ENCODE results near the gene GPR55. TPM values are rescaled to one million over a fixed set of nuclear protein-coding genes. Genes with fewer than 3 reads are reported as not detected.

GPR55 gene
- polyA plus RNA-seq, 1 donor from 2014 or later: not detected

DNA sequence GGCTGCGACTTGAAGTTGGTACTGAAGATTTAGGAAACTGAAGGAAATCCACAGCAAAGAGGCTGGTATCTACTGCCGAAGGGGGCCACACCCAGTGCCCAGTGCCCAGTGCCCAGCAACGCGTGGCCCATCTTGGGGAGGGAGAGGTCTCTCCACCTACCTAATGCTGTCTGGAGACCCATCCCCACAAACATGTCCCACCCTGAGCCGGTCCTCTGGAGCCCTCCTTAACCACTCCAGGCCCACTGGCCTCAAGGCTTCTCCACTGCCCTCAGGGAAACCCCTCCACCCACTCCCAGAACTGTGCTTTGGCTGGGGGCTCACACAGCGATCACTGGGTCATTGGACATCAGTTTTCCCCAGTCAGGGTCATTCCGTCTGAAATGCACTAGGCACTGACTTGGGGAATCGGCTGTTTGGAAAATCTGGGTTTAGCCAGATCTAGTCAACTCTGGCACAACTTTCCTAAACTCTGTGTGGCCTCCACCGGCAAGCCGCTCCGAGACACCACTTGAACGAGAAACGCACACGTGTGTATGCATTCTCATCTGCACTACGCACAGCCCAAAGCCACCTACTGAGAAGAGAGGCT is 20.1 kb downstream of the GPR55 start:
- no peaks in the 10 kb centered on the region for H4K20me1 ChIP-seq (ENCODE audit: insufficient read depth)
- no peaks in the 10 kb centered on the region for H3K27me3 ChIP-seq (ENCODE audit: insufficient read depth, low read depth, low read length)
- no peaks in the 10 kb centered on the region for H3K79me2 ChIP-seq (replicated peaks; ENCODE audit: insufficient read depth, low read length)
- no peaks in the 10 kb centered on the region for H3K36me3 ChIP-seq (ENCODE audit: insufficient read depth, low read length)
- TF ChIP-seq EP300 (conservative IDR thresholded peaks at IDR 0.05; ENCODE audit: poor library complexity, severe bottlenecking): no peak
- TF ChIP-seq EZH2 (IDR thresholded peaks at IDR 0.05; ENCODE audit: borderline replicate concordance, insufficient read depth, low read length, poor library complexity, severe bottlenecking): no peak
- TF ChIP-seq, protein P1, sequence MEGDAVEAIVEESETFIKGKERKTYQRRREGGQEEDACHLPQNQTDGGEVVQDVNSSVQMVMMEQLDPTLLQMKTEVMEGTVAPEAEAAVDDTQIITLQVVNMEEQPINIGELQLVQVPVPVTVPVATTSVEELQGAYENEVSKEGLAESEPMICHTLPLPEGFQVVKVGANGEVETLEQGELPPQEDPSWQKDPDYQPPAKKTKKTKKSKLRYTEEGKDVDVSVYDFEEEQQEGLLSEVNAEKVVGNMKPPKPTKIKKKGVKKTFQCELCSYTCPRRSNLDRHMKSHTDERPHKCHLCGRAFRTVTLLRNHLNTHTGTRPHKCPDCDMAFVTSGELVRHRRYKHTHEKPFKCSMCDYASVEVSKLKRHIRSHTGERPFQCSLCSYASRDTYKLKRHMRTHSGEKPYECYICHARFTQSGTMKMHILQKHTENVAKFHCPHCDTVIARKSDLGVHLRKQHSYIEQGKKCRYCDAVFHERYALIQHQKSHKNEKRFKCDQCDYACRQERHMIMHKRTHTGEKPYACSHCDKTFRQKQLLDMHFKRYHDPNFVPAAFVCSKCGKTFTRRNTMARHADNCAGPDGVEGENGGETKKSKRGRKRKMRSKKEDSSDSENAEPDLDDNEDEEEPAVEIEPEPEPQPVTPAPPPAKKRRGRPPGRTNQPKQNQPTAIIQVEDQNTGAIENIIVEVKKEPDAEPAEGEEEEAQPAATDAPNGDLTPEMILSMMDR (IDR thresholded peaks at IDR 0.05; ENCODE audit: poor library complexity, severe bottlenecking): no peak
- no peak for TF ChIP-seq POLR2AphosphoS5 (IDR thresholded peaks at IDR 0.05)
- TF ChIP-seq MXI1 (conservative IDR thresholded peaks at IDR 0.05; ENCODE audit: poor library complexity, severe bottlenecking): no peak
- TF ChIP-seq REST (IDR thresholded peaks at IDR 0.05; ENCODE audit: borderline replicate concordance): no peak
- no peak for TF ChIP-seq SMC3 (conservative IDR thresholded peaks at IDR 0.05; ENCODE audit: poor library complexity)
- no peak for TF ChIP-seq RAD21 (conservative IDR thresholded peaks at IDR 0.05)
- H3K9me2 ChIP-seq (ENCODE audit: insufficient read depth, low read length): no peaks in the 10 kb centered on the region
- no peak overlapping the region for H2AFZ ChIP-seq (ENCODE audit: low read depth, low read length)
- H3K4me3 ChIP-seq (ENCODE audit: low read length): no peak overlapping the region
- no peak overlapping the region for H3K9ac ChIP-seq (ENCODE audit: low read length)
- no peak overlapping the region for H3K4me2 ChIP-seq (ENCODE audit: low read length)
- no peaks in the 10 kb centered on the region for H3K9me3 ChIP-seq (ENCODE audit: low read length)
- no peak overlapping the region for H3K27ac ChIP-seq (ENCODE audit: low read length)
- H3F3A ChIP-seq (ENCODE audit: insufficient read depth, low read length, poor library complexity, severe bottlenecking): no peaks in the 10 kb centered on the region

- Histone ChIP-seq H3K36me3 (ENCODE audit: insufficient read depth, low read length) (no peaks in the 10 kb centered on the region), H3K4me3 (ENCODE audit: low read length) (no peak overlapping the region), H3K27me3 (ENCODE audit: insufficient read depth, low read depth, low read length) (no peaks in the 10 kb centered on the region), H3K9me2 (ENCODE audit: insufficient read depth, low read length) (no peaks in the 10 kb centered on the region), H3K27ac (ENCODE audit: low read length) (no peak overlapping the region), H3K9ac (ENCODE audit: low read length) (no peak overlapping the region), H3K9me3 (ENCODE audit: low read length) (no peaks in the 10 kb centered on the region), H3K4me2 (ENCODE audit: low read length) (no peak overlapping the region), H3F3A (ENCODE audit: insufficient read depth, low read length, poor library complexity, severe bottlenecking) (no peaks in the 10 kb centered on the region), H3K79me2 (replicated peaks; ENCODE audit: insufficient read depth, low read length) (no peaks in the 10 kb centered on the region), H4K20me1 (ENCODE audit: insufficient read depth) (no peaks in the 10 kb centered on the region), H2AFZ (ENCODE audit: low read depth, low read length) (no peak overlapping the region)
- TF ChIP-seq MXI1 (conservative IDR thresholded peaks at IDR 0.05; ENCODE audit: poor library complexity, severe bottlenecking): no peak
- TF ChIP-seq REST (IDR thresholded peaks at IDR 0.05; ENCODE audit: borderline replicate concordance): no peak
- TF ChIP-seq POLR2AphosphoS5 (IDR thresholded peaks at IDR 0.05): no peak
- no peak for TF ChIP-seq EZH2 (IDR thresholded peaks at IDR 0.05; ENCODE audit: borderline replicate concordance, insufficient read depth, low read length, poor library complexity, severe bottlenecking)
- no peak for TF ChIP-seq EP300 (conservative IDR thresholded peaks at IDR 0.05; ENCODE audit: poor library complexity, severe bottlenecking)
- no peak for TF ChIP-seq RAD21 (conservative IDR thresholded peaks at IDR 0.05)
Measured at GRCh38 chr2:230903231-230904150, 21.6 kb downstream of the GPR55 start.

All from neural cell (in vitro differentiated cells).